Measurements from ENCODE around the gene LHFPL6. TPM values are rescaled to one million over a fixed set of nuclear protein-coding genes. Genes with fewer than 3 reads are reported as not detected.

Gene LHFPL6
- total and polyA plus RNA-seq, 10 of the 15 experiments (the other 5 are each of a cell fraction or from before 2014, with no cell fraction given), result 0.11 to 4.6 (median 0.41) TPM

DNA sequence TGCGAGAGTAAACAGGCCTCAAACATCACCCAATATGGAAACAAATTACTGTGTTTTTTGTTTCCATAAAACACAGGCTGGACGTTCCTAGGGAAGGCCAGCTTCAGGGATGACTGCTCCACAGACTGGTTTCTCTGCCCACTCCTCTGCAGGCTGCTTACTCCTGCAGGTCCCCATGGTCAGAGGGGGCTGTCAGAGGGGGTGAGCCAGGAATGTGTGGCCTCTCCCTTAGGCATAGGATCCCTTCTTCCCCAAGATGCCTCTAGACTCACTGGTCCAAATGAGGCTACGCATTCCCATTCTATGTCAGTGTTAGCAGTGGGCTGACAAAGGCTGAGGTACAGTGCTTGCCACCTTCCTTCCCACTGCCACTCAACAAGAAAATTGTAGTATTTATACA, 229.8 kb downstream of the LHFPL6 start:
- H2AFZ ChIP-seq (ENCODE audit: control insufficient read depth, low read depth, low read length), result no peak overlapping the region
- CTCF ChIA-PET, result no interaction called here
- RAD21 ChIA-PET (ENCODE audit: unreplicated experiment), result no interaction called here
- DNase-seq (ENCODE audit: low read depth, low spot score) (no peak), ATAC-seq (no peak), FAIRE-seq (no peak)
- TF ChIP-seq TCF7 (IDR thresholded peaks at IDR 0.05; ENCODE audit: borderline replicate concordance) (no peak), KAT2A (conservative IDR thresholded peaks at IDR 0.05; ENCODE audit: control insufficient read depth, low read depth, low read length) (no peak)
- TF ChIP-seq, protein P1, sequence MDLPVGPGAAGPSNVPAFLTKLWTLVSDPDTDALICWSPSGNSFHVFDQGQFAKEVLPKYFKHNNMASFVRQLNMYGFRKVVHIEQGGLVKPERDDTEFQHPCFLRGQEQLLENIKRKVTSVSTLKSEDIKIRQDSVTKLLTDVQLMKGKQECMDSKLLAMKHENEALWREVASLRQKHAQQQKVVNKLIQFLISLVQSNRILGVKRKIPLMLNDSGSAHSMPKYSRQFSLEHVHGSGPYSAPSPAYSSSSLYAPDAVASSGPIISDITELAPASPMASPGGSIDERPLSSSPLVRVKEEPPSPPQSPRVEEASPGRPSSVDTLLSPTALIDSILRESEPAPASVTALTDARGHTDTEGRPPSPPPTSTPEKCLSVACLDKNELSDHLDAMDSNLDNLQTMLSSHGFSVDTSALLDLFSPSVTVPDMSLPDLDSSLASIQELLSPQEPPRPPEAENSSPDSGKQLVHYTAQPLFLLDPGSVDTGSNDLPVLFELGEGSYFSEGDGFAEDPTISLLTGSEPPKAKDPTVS (IDR thresholded peaks at IDR 0.05; ENCODE audit: low read depth, low read length), result no peak
- H3K4me2 ChIP-seq (ENCODE audit: control insufficient read depth, insufficient read depth), result no peak overlapping the region
- H3K27me3 ChIP-seq (replicated peaks in 1 of 2; ENCODE audit: control insufficient read depth in 2 of 2, insufficient read depth in 2 of 2, low read length in 1 of 2), result no peaks in the 10 kb centered on the region
- no peaks in the 10 kb centered on the region for H4K20me1 ChIP-seq (ENCODE audit: control insufficient read depth, insufficient read depth)
- intact Hi-C loops (cut with micrococcal nuclease; ENCODE audit: unreplicated experiment) (no loop called here), in situ Hi-C loops (cut with MboI) (no loop called here)
- no peak overlapping the region for H3K27ac ChIP-seq (ENCODE audit: control insufficient read depth, insufficient read depth)
- H3K79me2 ChIP-seq (ENCODE audit: control insufficient read depth, insufficient read depth, low read length), result no peaks in the 10 kb centered on the region
- no peak overlapping the region for H3K4me3 ChIP-seq
- SMC1A ChIA-PET (ENCODE audit: uncharacterized antibody, unreplicated experiment), result no interaction called here
- POLR2A ChIA-PET, result no interaction called here
- H3K4me1 ChIP-seq (ENCODE audit: control insufficient read depth, insufficient read depth, low read length), result no peaks in the 10 kb centered on the region
- BruUV-seq (replicated peaks), result no TSS peak
- no peaks in the 10 kb centered on the region for H3K36me3 ChIP-seq (ENCODE audit: control insufficient read depth in 2 of 2, insufficient read depth in 2 of 2, low read length in 1 of 2)
- 17% methylated on average over 3 of the region's 3 CpGs for WGBS (ENCODE audit: insufficient coverage, insufficient replicate concordance, low lambda C conversion rate, missing lambda C conversion rate)
- no peak overlapping the region for H3K9ac ChIP-seq (ENCODE audit: control insufficient read depth, insufficient read depth, low read length)
- no peaks in the 10 kb centered on the region for H3K9me3 ChIP-seq (replicated peaks; ENCODE audit: control insufficient read depth, insufficient read depth, low read length)

DNA sequence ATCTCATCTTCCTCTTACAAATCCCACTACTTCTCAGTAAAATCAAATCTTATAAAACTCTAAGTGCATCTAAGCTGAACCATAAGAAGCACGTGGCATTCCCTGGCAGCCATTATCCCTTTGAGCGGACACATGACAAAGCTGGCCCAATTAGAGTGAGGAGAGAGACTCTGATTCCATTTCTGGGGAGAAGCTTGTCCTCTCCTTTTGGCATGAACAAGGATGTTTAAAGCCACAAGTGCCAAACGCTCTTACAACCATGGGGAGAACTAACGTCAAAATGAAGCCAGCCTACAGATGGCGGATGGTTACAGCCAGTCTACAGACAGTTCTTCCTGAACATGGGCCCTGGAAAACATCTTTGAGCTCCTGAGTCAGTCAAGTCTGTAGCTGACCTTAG, 231.3 kb downstream of the LHFPL6 start:
- RAD21 ChIA-PET (ENCODE audit: unreplicated experiment), result no interaction called here
- no peaks in the 10 kb centered on the region for H3K79me2 ChIP-seq (ENCODE audit: control insufficient read depth, insufficient read depth, low read length)
- H2AFZ ChIP-seq (ENCODE audit: control insufficient read depth, low read depth, low read length), result no peak overlapping the region
- DNase-seq (ENCODE audit: low read depth, low spot score), result no peak
- intact Hi-C loops (cut with micrococcal nuclease; ENCODE audit: unreplicated experiment) (no loop called here), in situ Hi-C loops (cut with MboI) (no loop called here)
- no peaks in the 10 kb centered on the region for H3K9me3 ChIP-seq (replicated peaks; ENCODE audit: control insufficient read depth, insufficient read depth, low read length)
- CTCF ChIA-PET, result interaction anchor here (1.0 kb wide), 1 partner anchor 229 kb away, joined by 3 read pairs; no protein-coding TSS in a partner anchor
- WGBS (ENCODE audit: insufficient coverage, insufficient replicate concordance, low lambda C conversion rate, missing lambda C conversion rate), result 41% methylated on average over 5 of the region's 5 CpGs
- no TSS peak for BruUV-seq (replicated peaks)
- no peak overlapping the region for H3K4me3 ChIP-seq
- no peak for FAIRE-seq
- POLR2A ChIA-PET, result no interaction called here
- no peak overlapping the region for H3K4me2 ChIP-seq (ENCODE audit: control insufficient read depth, insufficient read depth)
- TF ChIP-seq NFYB (IDR thresholded peaks at IDR 0.05; ENCODE audit: insufficient read depth, low read depth, low read length) (0 out of 2 replicates have a peak, but pooled peaks have one; percentile 7), RBBP5 (conservative IDR thresholded peaks at IDR 0.05) (no peak), SIX5 (IDR thresholded peaks at IDR 0.05; ENCODE audit: low read depth, low read length, severe bottlenecking) (no peak)
- no peaks in the 10 kb centered on the region for H3K4me1 ChIP-seq (ENCODE audit: control insufficient read depth, insufficient read depth, low read length)
- H3K27me3 ChIP-seq (replicated peaks in 1 of 2; ENCODE audit: control insufficient read depth in 2 of 2, insufficient read depth in 2 of 2, low read length in 1 of 2), result no peaks in the 10 kb centered on the region
- no peak overlapping the region for H3K9ac ChIP-seq (ENCODE audit: control insufficient read depth, insufficient read depth, low read length)
- ATAC-seq, result no peak
- no peak overlapping the region for H3K27ac ChIP-seq (ENCODE audit: control insufficient read depth, insufficient read depth)
- SMC1A ChIA-PET (ENCODE audit: uncharacterized antibody, unreplicated experiment), result interaction anchor here (0.9 to 1.0 kb wide), 2 partner anchors 31 to 88 kb away, joined by 3 read pairs; no protein-coding TSS in a partner anchor
- no peaks in the 10 kb centered on the region for H3K36me3 ChIP-seq (ENCODE audit: control insufficient read depth in 2 of 2, insufficient read depth in 2 of 2, low read length in 1 of 2)
- H4K20me1 ChIP-seq (ENCODE audit: control insufficient read depth, insufficient read depth), result no peaks in the 10 kb centered on the region
